SK-N-SH treated with all-trans-retinoic acid at 6 μM for 48 hours (cell line): ENCODE results near the gene LGALS7B.
"Not testable (repeated sequence)": the region's sequence is repeated elsewhere in the genome, so short reads cannot be mapped to it uniquely, and the experiment has no call there.

Experiments
- ATAC-seq: fragments of 200-7000 bp; cut with Tn5 transposase; 3 replicates; pipeline ENCODE4 v1.9.1; 2020; ENCODE audit warnings: mild to moderate bottlenecking, moderate library complexity
- ARNTL ChIP-seq: fragments of 450-650 bp; formaldehyde crosslinking; IDR thresholded peaks from 2 replicates; pipeline ENCODE4 v1.5.0; 2020; ENCODE audit warnings: low read depth, mild to moderate bottlenecking, moderate library complexity, borderline replicate concordance
- BACH2 ChIP-seq: fragments of 250-450 bp; sonication (Bioruptor Pico); IDR thresholded peaks from 2 replicates; pipeline ENCODE4 v1.9.0; 2021; ENCODE audit warnings: mild to moderate bottlenecking, borderline replicate concordance
- CREB5 ChIP-seq: fragments of 250-450 bp; sonication (Bioruptor Pico); IDR thresholded peaks from 2 replicates; pipeline ENCODE4 v1.5.1; 2020; ENCODE audit warnings: low read depth, mild to moderate bottlenecking, moderate library complexity
- CSDC2 ChIP-seq: fragments of 250-450 bp; sonication (Bioruptor Pico); IDR thresholded peaks from 2 replicates; pipeline ENCODE4 v1.5.0; 2020; ENCODE audit warnings: mild to moderate bottlenecking, moderate library complexity
- ESRRG ChIP-seq: fragments of 250-450 bp; sonication (Bioruptor Pico); IDR thresholded peaks from 2 replicates; pipeline ENCODE4 v1.6.1; 2021; ENCODE audit warnings: mild to moderate bottlenecking
- GLIS3 ChIP-seq: fragments of 250-450 bp; sonication (Bioruptor Pico); IDR thresholded peaks from 2 replicates; pipeline ENCODE4 v1.5.0; 2020; ENCODE audit warnings: mild to moderate bottlenecking, moderate library complexity
- ISL1 ChIP-seq: fragments of 250-450 bp; sonication (Bioruptor Pico); IDR thresholded peaks from 2 replicates; pipeline ENCODE4 v2.1.2; 2022; ENCODE audit warnings: mild to moderate bottlenecking, moderate library complexity
- OSR1 ChIP-seq: fragments of 250-450 bp; sonication (Bioruptor Pico); IDR thresholded peaks from 2 replicates; pipeline ENCODE4 v1.8.0; 2022; ENCODE audit warnings: moderate library complexity, mild to moderate bottlenecking, inconsistent platforms
- POU6F1 ChIP-seq: fragments of 250-450 bp; sonication (Bioruptor Pico); IDR thresholded peaks from 2 replicates; pipeline ENCODE4 v1.8.0; 2021; ENCODE audit warnings: low read depth, mild to moderate bottlenecking, moderate library complexity, borderline replicate concordance
- PPARA ChIP-seq: fragments of 250-450 bp; sonication (Bioruptor Pico); IDR thresholded peaks from 2 replicates; pipeline ENCODE4 v1.5.0; 2020; ENCODE audit warnings: mild to moderate bottlenecking, borderline replicate concordance
- SNAI2 ChIP-seq: fragments of 250-450 bp; sonication (Bioruptor Pico); IDR thresholded peaks from 2 replicates; pipeline ENCODE4 v1.5.0; 2020; ENCODE audit warnings: mild to moderate bottlenecking, moderate library complexity
- TCF4 ChIP-seq: fragments of 250-450 bp; sonication (Bioruptor Pico); IDR thresholded peaks from 2 replicates; pipeline ENCODE4 v1.8.0; 2021; ENCODE audit warnings: mild to moderate bottlenecking, moderate library complexity, borderline replicate concordance
- TOX ChIP-seq: fragments of 250-450 bp; sonication (Bioruptor Pico); IDR thresholded peaks from 2 replicates; pipeline ENCODE4 v1.8.0; 2021; ENCODE audit warnings: mild to moderate bottlenecking, moderate library complexity, borderline replicate concordance
- TSHZ2 ChIP-seq: fragments of 250-450 bp; sonication (Bioruptor Pico); IDR thresholded peaks from 2 replicates; pipeline ENCODE4 v1.5.0; 2020; ENCODE audit warnings: mild to moderate bottlenecking, moderate library complexity
- ZFP3 ChIP-seq: fragments of 250-450 bp; sonication (Bioruptor Pico); IDR thresholded peaks from 2 replicates; pipeline ENCODE4 v1.5.0; 2020; ENCODE audit warnings: mild to moderate bottlenecking, moderate library complexity
- ZFP30 ChIP-seq: fragments of 450-650 bp; formaldehyde crosslinking; IDR thresholded peaks from 2 replicates; pipeline ENCODE4 v1.5.0; 2022; ENCODE audit warnings: mild to moderate bottlenecking, moderate library complexity
- ZNF565 ChIP-seq: fragments of 450-650 bp; formaldehyde crosslinking; conservative IDR thresholded peaks from 2 replicates; pipeline ENCODE4 v1.5.0; 2020; ENCODE audit warnings: low read depth, mild to moderate bottlenecking, moderate library complexity
- ZNF8 ChIP-seq: fragments of 450-650 bp; formaldehyde crosslinking; IDR thresholded peaks from 2 replicates; pipeline ENCODE4 v1.5.0; 2020; ENCODE audit warnings: mild to moderate bottlenecking, moderate library complexity

LGALS7B gene

GRCh38 chr19:38821230-38821825, 32.3 kb downstream of the LGALS7B start:
- ATAC-seq, result not testable (repeated sequence)

GRCh38 chr19:38825936-38826335, 36.9 kb downstream of the LGALS7B start:
- not testable (repeated sequence) for ATAC-seq

- no peak for ATAC-seq
- TF ChIP-seq TSHZ2 (CRISPR knock-in tag) (no peak), ARNTL (CRISPR knock-in tag) (no peak), GLIS3 (CRISPR knock-in tag) (no peak), TCF4 (CRISPR knock-in tag) (no peak), OSR1 (no peak), ZFP30 (no peak), ZFP3 (CRISPR knock-in tag) (no peak), ZNF8 (CRISPR knock-in tag) (no peak), PPARA (CRISPR knock-in tag) (no peak), TOX (CRISPR knock-in tag) (no peak), BACH2 (no peak), CSDC2 (CRISPR knock-in tag) (no peak), CREB5 (CRISPR knock-in tag) (no peak)
Measured at GRCh38 chr19:38826856-38827551, 38.0 kb downstream of the LGALS7B start.

GRCh38 chr19:38829203-38829602, 40.2 kb downstream of the LGALS7B start:
- not testable (repeated sequence) for ATAC-seq

GRCh38 chr19:38830039-38830733, 41.2 kb downstream of the LGALS7B start:
- no peak for ATAC-seq
- no peak for TF ChIP-seq ESRRG (CRISPR knock-in tag)
- no peak for TF ChIP-seq POU6F1 (CRISPR knock-in tag)
- no peak for TF ChIP-seq OSR1
- no peak for TF ChIP-seq TCF4 (CRISPR knock-in tag)
- TF ChIP-seq ZNF565 (CRISPR knock-in tag), result no peak
- TF ChIP-seq PPARA (CRISPR knock-in tag), result no peak
- TF ChIP-seq SNAI2 (CRISPR knock-in tag), result no peak
- TF ChIP-seq ISL1 (CRISPR knock-in tag), result no peak
- no peak for TF ChIP-seq GLIS3 (CRISPR knock-in tag)
- TF ChIP-seq TOX (CRISPR knock-in tag), result no peak
- TF ChIP-seq ZFP3 (CRISPR knock-in tag), result no peak
- TF ChIP-seq CSDC2 (CRISPR knock-in tag), result no peak
